NK-92 (cell line): ENCODE measurements around the gene INSC.

Experiments
- DNase-seq: peaks from one replicate; lab custom pipeline; 2025; ENCODE audit not compliant: unreplicated experiment; lab: John Stamatoyannopoulos, UW

Gene INSC

GRCh38 chr11:15280393-15280792 lies 165.7 kb downstream of the INSC start:
- no peak for DNase-seq

GRCh38 chr11:15282754-15283153 lies 168.0 kb downstream of the INSC start:
- no peak for DNase-seq

GRCh38 chr11:15286465-15286864 lies 171.7 kb downstream of the INSC start:
- no peak for DNase-seq

- no peak for DNase-seq
Observed at GRCh38 chr11:15288863-15289262, 174.1 kb downstream of the INSC start.

GRCh38 chr11:15289723-15290122 lies 175.0 kb downstream of the INSC start:
- no peak for DNase-seq

GRCh38 chr11:15291885-15292284 lies 177.2 kb downstream of the INSC start:
- no peak for DNase-seq

GRCh38 chr11:15293975-15294620 lies 179.4 kb downstream of the INSC start:
- no peak for DNase-seq

GRCh38 chr11:15295695-15296094 lies 181.0 kb downstream of the INSC start:
- no peak for DNase-seq
